ENCODE results near the gene GOLM1.

DNA sequence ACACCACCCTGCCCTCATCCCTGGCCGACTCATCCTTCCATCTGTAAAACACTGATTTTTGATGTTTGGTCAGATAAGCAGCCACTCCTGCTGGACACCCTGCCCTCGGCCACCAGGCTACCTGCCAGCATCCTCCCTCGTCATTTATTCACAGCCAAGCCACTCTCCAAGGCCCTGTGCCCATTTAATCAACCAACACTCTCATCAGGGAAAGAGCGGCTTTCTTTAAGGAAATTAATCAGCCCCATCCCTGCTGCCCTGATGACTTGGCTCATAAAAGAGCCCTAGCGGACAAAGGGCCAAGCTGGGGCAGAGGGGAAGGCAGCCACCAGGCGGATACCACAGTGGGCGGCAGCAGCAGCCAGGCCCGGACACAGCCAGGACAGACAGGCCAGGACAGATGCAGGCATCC lies 52.4 kb downstream of the GOLM1 start:
- TF ChIP-seq EZH2 (IDR thresholded peaks at IDR 0.05) (no peak), POLR2AphosphoS5 (IDR thresholded peaks at IDR 0.05; ENCODE audit: borderline replicate concordance, low read depth, low read length) (no peak), FOXP2 (optimal IDR thresholded peaks at IDR 0.05; ENCODE audit: control extremely low read depth, extremely low read length, insufficient read depth) (no peak)
